Measurements from ENCODE around the gene OTUB2.

GRCh38 chr14:94008234-94008633, 17.9 kb upstream of the OTUB2 start:
- TF ChIP-seq, protein P1, sequence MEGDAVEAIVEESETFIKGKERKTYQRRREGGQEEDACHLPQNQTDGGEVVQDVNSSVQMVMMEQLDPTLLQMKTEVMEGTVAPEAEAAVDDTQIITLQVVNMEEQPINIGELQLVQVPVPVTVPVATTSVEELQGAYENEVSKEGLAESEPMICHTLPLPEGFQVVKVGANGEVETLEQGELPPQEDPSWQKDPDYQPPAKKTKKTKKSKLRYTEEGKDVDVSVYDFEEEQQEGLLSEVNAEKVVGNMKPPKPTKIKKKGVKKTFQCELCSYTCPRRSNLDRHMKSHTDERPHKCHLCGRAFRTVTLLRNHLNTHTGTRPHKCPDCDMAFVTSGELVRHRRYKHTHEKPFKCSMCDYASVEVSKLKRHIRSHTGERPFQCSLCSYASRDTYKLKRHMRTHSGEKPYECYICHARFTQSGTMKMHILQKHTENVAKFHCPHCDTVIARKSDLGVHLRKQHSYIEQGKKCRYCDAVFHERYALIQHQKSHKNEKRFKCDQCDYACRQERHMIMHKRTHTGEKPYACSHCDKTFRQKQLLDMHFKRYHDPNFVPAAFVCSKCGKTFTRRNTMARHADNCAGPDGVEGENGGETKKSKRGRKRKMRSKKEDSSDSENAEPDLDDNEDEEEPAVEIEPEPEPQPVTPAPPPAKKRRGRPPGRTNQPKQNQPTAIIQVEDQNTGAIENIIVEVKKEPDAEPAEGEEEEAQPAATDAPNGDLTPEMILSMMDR (IDR thresholded peaks at IDR 0.05) = no peak
- no peak for TF ChIP-seq POLR2A (IDR thresholded peaks at IDR 0.05)
